ENCODE data around the gene CHMP2A. TPM values are rescaled to one million over a fixed set of nuclear protein-coding genes. Genes with fewer than 3 reads are reported as not detected.

Gene CHMP2A
- total RNA-seq, 4 donors from 2014 or later = 100.0 to 155 (median 126) TPM

DNA sequence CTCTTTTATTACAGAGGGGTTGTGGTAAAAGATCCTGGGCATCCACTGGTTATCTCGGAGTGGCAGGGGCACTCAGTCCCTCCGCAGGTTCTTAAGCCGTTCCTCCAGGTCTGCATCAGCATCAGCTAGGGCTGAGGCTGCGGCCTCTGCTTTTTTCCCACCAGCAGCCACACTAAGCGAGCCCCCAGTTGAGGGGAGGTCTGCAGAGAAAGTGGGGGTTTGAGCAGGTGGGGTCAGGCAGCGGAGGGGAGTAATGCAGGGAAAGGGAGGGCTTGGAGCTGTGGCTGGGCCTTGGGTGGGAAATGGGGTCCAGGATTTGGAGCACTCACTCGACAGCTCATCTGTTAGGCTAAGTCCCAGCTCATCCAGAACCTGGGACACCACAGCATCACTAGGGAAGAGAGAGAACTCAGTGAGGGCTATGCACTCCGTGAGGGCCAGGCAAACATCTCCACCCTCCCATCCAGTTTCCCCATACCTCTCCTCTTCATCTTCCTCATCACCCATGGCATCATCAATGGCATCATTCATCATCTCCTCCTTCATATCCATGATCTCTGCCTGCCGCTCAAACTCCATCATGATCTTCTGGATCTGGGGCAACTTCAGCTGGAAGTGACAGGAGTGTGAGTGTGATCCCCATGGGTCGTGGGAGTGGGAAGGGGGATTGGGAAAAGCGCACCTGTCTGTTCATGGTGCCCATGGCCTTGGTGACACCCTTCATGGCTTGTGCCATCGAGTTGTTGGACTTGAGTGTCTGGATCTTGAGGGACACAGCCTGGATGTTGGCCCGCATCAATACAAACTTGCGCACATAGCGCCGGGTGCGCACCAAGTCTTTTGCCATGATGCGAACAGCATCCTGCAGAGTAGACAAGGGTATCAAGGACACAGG is 3.1 kb downstream of the CHMP2A start:
- Histone ChIP-seq H3K4me3 (no peak overlapping the region), H3K9me3 (no peaks in the 10 kb centered on the region), H3K36me3 (peaks cover 9 to 81% of the 10 kb centered on the region in 2 donors), H3K27me3 (no peaks in the 10 kb centered on the region), H3K27ac (no peak overlapping the region), H3K4me1 (peaks cover 7 to 66% (median 32%) of the 10 kb centered on the region in 3 donors)
- TF ChIP-seq EP300 (IDR thresholded peaks at IDR 0.05) (no peak), POLR2A (IDR thresholded peaks at IDR 0.05) (no peak), POLR2AphosphoS5 (IDR thresholded peaks at IDR 0.05) (no peak)
- TF ChIP-seq, protein P1, sequence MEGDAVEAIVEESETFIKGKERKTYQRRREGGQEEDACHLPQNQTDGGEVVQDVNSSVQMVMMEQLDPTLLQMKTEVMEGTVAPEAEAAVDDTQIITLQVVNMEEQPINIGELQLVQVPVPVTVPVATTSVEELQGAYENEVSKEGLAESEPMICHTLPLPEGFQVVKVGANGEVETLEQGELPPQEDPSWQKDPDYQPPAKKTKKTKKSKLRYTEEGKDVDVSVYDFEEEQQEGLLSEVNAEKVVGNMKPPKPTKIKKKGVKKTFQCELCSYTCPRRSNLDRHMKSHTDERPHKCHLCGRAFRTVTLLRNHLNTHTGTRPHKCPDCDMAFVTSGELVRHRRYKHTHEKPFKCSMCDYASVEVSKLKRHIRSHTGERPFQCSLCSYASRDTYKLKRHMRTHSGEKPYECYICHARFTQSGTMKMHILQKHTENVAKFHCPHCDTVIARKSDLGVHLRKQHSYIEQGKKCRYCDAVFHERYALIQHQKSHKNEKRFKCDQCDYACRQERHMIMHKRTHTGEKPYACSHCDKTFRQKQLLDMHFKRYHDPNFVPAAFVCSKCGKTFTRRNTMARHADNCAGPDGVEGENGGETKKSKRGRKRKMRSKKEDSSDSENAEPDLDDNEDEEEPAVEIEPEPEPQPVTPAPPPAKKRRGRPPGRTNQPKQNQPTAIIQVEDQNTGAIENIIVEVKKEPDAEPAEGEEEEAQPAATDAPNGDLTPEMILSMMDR (IDR thresholded peaks at IDR 0.05) = no peak
- no peak for ATAC-seq
- WGBS, 2 donors (ENCODE audit: low coverage in 1 of 2) = 80 to 93% methylated on average over 1 to 14 of the region's 18 CpGs

- H3K36me3 ChIP-seq = peaks cover 9 to 81% of the 10 kb centered on the region in 2 donors
These were observed 3.8 kb downstream of the CHMP2A start for GRCh38 chr19:58551123-58551497.

DNA sequence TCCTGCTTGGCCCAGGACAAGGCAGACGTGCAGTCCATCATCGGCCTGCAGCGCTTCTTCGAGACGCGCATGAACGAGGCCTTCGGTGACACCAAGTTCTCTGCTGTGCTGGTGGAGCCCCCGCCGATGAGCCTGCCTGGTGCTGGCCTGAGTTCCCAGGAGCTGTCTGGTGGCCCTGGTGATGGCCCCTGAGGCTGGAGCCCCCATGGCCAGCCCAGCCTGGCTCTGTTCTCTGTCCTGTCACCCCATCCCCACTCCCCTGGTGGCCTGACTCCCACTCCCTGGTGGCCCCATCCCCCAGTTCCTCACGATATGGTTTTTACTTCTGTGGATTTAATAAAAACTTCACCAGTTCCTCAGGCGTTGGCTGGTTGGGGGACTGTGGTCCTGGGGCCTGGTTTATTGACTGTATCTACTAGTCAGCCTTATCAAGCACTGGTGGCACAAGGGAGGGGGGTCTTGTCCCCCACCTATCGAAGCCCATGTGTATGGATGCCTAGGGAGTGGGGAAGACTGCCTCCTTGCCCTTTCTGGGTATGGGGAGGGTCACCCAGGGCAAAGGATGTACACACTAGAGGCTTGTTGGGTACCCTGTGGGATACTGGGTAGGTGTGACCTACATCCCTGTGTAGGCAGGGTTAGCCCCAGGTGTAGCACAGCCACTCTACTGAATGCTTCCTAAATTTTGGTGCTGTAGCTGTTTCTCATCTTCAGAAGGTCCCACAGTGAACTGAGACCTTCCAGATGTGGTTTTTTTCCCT is 4.4 kb downstream of the CHMP2A start:
- H3K27ac ChIP-seq = no peak overlapping the region
- no peaks in the 10 kb centered on the region for H3K9me3 ChIP-seq
- 50% methylated on average over 1 of the region's 13 CpGs; no CpG with 5 or more reads in 1 of the 2 donors for WGBS, 2 donors (ENCODE audit: low coverage in 1 of 2)
- no peak for ATAC-seq
- TF ChIP-seq POLR2A (IDR thresholded peaks at IDR 0.05) (no peak), POLR2AphosphoS5 (IDR thresholded peaks at IDR 0.05) (no peak), EP300 (IDR thresholded peaks at IDR 0.05) (no peak)
- TF ChIP-seq, protein P1 (IDR thresholded peaks at IDR 0.05) = no peak
- peaks cover 9 to 81% of the 10 kb centered on the region in 2 donors for H3K36me3 ChIP-seq
- H3K4me3 ChIP-seq = no peak overlapping the region
- peaks cover 11 to 66% (median 32%) of the 10 kb centered on the region in 3 donors for H3K4me1 ChIP-seq
- no peaks in the 10 kb centered on the region for H3K27me3 ChIP-seq

More at GRCh38 chr19:58551123-58551497, 3.8 kb downstream of the CHMP2A start:
- WGBS, 2 donors (ENCODE audit: low coverage in 1 of 2) = 0% methylated on average over 1 of the region's 1 CpG; no CpG with 5 or more reads in 1 of the 2 donors
- H3K27ac ChIP-seq = no peak overlapping the region
- no peak for TF ChIP-seq EP300 (IDR thresholded peaks at IDR 0.05)
- TF ChIP-seq POLR2A (IDR thresholded peaks at IDR 0.05) = no peak
- TF ChIP-seq POLR2AphosphoS5 (IDR thresholded peaks at IDR 0.05) = no peak
- TF ChIP-seq, protein P1 (IDR thresholded peaks at IDR 0.05) = no peak
- H3K27me3 ChIP-seq = no peaks in the 10 kb centered on the region
- H3K4me1 ChIP-seq = peaks cover 8 to 66% (median 32%) of the 10 kb centered on the region in 3 donors
- no peaks in the 10 kb centered on the region for H3K9me3 ChIP-seq
- ATAC-seq = no peak
- H3K4me3 ChIP-seq = no peak overlapping the region

DNA sequence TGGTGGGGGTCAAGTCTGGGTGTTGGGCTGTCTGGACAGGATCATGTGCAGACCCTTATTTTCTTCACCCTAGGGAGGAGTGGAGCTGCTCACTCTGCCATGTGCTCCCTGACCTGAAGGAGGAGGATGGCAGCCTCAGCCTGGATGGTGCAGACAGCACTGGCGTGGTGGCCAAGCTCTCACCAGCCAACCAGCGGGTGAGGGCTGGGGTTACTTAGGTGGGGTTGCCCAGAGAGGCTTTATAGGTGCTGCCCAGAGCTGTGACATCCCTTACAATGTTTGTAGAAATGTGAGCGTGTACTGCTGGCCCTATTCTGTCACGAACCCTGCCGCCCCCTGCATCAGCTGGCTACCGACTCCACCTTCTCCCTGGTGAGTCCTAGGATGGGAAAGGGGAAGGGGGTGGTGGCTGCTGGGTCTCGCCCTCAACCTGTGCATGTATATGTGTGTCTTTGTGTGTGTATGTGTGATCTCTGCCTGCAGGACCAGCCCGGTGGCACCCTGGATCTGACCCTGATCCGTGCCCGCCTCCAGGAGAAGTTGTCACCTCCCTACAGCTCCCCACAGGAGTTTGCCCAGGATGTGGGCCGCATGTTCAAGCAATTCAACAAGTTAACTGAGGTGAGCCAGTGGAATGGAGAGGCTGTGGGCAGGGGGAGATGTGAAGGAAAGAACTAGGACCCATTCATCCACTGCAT is 5.1 kb downstream of the CHMP2A start:
- peaks cover 11 to 69% (median 32%) of the 10 kb centered on the region in 3 donors for H3K4me1 ChIP-seq
- no peaks in the 10 kb centered on the region for H3K9me3 ChIP-seq
- no peak for ATAC-seq
- WGBS, 2 donors (ENCODE audit: low coverage in 1 of 2) = 87% methylated on average over 4 of the region's 11 CpGs; no CpG with 5 or more reads in 1 of the 2 donors
- H3K27ac ChIP-seq = no peak overlapping the region
- H3K36me3 ChIP-seq = peaks cover 9 to 81% of the 10 kb centered on the region in 2 donors
- no peak overlapping the region for H3K4me3 ChIP-seq
- no peaks in the 10 kb centered on the region for H3K27me3 ChIP-seq
- TF ChIP-seq POLR2AphosphoS5 (IDR thresholded peaks at IDR 0.05) = no peak
- TF ChIP-seq EP300 (IDR thresholded peaks at IDR 0.05) = no peak
- no peak for TF ChIP-seq POLR2A (IDR thresholded peaks at IDR 0.05)
- TF ChIP-seq, protein P1 (IDR thresholded peaks at IDR 0.05) = no peak

Data from gastroesophageal sphincter (tissue), 4 donors.